Pancreas (tissue), 10 donors: ENCODE data around the gene PRKCH. TPM values are rescaled to one million over a fixed set of nuclear protein-coding genes. Genes with fewer than 3 reads are reported as not detected.

Experiments used
- ATAC-seq, 4 donors: fragments of 200-7000 bp; cut with Tn5 transposase; one replicate each; pipeline versions ENCODE4 v1.8.0 to v1.9.1; 2020; ENCODE audit warnings: mild to moderate bottlenecking in 4 of 4, moderate library complexity in 4 of 4
- DNase-seq, 6 donors: peaks; one replicate each; pipeline ENCODE4 v3.0.0-alpha.2; 2020
- FAIRE-seq: peaks from 2 replicates; lab custom pipeline; 2012; peaks lifted over from hg19 to GRCh38; lab: Jason Lieb, UNC
- H3K27ac ChIP-seq, 4 donors: fragments of 200-600 bp; sonication (generic); 1 replicate in 3 of 4; 2 replicates in 1 of 4; pipeline versions ENCODE4 v1.5.0 to v1.8.0; 2020
- H3K27me3 ChIP-seq, 4 donors: fragments of 200-600 bp; one replicate each; pipeline ENCODE4 v1.8.0; 2021
- H3K36me3 ChIP-seq, 3 donors: fragments of 200-600 bp; sonication (generic) in 1 of 3; one replicate each; pipeline versions ENCODE4 v1.5.0 to v1.8.0; 2020 to 2021
- H3K4me1 ChIP-seq, 3 donors: fragments of 200-600 bp; one replicate each; pipeline ENCODE4 v1.8.0; 2021
- H3K4me3 ChIP-seq, 4 donors: fragments of 200-600 bp; sonication (generic) in 2 of 4; one replicate each; pipeline versions ENCODE4 v1.5.0 to v1.8.0; 2020 to 2021
- H3K9me3 ChIP-seq, 4 donors: fragments of 200-600 bp; one replicate each; pipeline ENCODE4 v1.8.0; 2021
- WGBS, 2 donors: extraction: QIAGEN DNeasy Blood & Tissue Kit; methylation state at CpG; one replicate each; pipeline ENCODE4 v1.1.7; 2013; 5-methylcytosine and 5-hydroxymethylcytosine counted together
- intact Hi-C, 3 donors: fragments of 100-400 bp; cut with DNase I; formaldehyde crosslinking; loops; one replicate each; pipeline versions ENCODE4 v1.11.1 to v1.14.2; 2022
- polyA plus RNA-seq, 2 donors: library from polyadenylated mRNA; stranded (reverse); fragments of 200-250 nt; gene quantifications; one replicate each; pipeline ENCODE4 v1.2.3, GENCODE V29; 2013
- total RNA-seq, 6 donors: library from RNA; stranded (reverse); fragmentation: NEBNext Ultra II Directional in 4 of 6; extraction: Animal tissue kit (Norgen Biotek cat#: 25700) in 4 of 6; gene quantifications; one replicate each; pipeline versions ENCODE4 v1.2.1 to v1.2.4, GENCODE V29; 2021 to 2023
- TF ChIP-seq, protein P1 (sequence below), 4 donors: fragments of 200-600 bp; sonication (generic) in 3 of 4; IDR thresholded peaks; one replicate each; pipeline versions ENCODE4 v1.5.0 to v1.8.0; 2021; ENCODE audit warnings: antibody characterized with exemption in 4 of 4
- donor health status: healthy with polysubstance abuse.
- donor health status: DM: no; HTN: no; CAD: no; lungs with moderate emphysema.
- donor health status: DM: no; HTN: no; CAD: no.
- donor health status: control.
- donor health status: control.
- donor health status: Bipolar disorder and iron deficiency.
- donor health status: DM: yes; HTN: yes; CAD: no.
- donor health status: DM: no; HTN: no; CAD: no.
- donor health status: DM: no; HTN: no; CAD: no.
- donor health status: DM: yes; HTN: yes; CAD: no.

PRKCH gene
- total and polyA plus RNA-seq, 8 donors = 3.6 to 16.9 (median 8.9) TPM

DNA sequence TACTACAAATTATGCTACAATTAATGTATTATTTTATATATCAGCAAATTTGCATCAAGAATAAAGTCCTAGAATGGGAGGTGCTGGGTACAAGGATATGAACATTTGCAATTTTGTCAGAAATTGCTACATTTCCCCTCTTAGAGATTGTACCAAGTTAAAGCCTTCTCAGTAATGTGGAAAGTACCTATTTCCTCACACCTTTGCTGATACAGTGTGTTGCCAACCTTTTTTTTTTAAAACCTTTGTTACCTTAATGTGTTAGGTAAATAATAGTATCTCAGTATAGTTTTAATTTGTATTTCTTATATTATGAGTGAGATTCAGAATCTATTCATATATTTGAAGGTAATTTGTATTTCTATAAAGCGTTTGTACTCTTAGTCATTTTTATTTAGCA is 278.6 kb downstream of the PRKCH start:
- Histone ChIP-seq H3K27ac (no peak overlapping the region), H3K27me3 (no peaks in the 10 kb centered on the region), H3K4me3 (no peak overlapping the region), H3K9me3 (no peaks in the 10 kb centered on the region), H3K4me1 (peaks cover 0 to 32% (median 5%) of the 10 kb centered on the region in 3 donors), H3K36me3 (no peaks in the 10 kb centered on the region)
- intact Hi-C loops = no loop called here
- FAIRE-seq (no peak), DNase-seq (no peak), ATAC-seq (peak in 2 of 4 donors; percentile 31 to 32)
- TF ChIP-seq, protein P1, sequence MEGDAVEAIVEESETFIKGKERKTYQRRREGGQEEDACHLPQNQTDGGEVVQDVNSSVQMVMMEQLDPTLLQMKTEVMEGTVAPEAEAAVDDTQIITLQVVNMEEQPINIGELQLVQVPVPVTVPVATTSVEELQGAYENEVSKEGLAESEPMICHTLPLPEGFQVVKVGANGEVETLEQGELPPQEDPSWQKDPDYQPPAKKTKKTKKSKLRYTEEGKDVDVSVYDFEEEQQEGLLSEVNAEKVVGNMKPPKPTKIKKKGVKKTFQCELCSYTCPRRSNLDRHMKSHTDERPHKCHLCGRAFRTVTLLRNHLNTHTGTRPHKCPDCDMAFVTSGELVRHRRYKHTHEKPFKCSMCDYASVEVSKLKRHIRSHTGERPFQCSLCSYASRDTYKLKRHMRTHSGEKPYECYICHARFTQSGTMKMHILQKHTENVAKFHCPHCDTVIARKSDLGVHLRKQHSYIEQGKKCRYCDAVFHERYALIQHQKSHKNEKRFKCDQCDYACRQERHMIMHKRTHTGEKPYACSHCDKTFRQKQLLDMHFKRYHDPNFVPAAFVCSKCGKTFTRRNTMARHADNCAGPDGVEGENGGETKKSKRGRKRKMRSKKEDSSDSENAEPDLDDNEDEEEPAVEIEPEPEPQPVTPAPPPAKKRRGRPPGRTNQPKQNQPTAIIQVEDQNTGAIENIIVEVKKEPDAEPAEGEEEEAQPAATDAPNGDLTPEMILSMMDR (IDR thresholded peaks at IDR 0.05) = no peak
- WGBS, 2 donors = 95 to 98% methylated on average over 1 of the region's 1 CpG

Other genes starting within 250 kb of the PRKCH start
- 10 to 100 TPM; 15.7 to 21.3 (median 17.7) TPM for gene TMEM30B, start 40.2 kb upstream of the PRKCH start, total RNA-seq
- gene TMEM30B, start 40.2 kb upstream of the PRKCH start, polyA plus RNA-seq = 10 to 100 TPM; 10.1 to 18.9 TPM